Measurements from ENCODE around the gene CLASP1.

CLASP1 gene

GRCh38 chr2:121287956-121288355 is 361.3 kb downstream of the CLASP1 start:
- no peak for DNase-seq (ENCODE audit: low read depth in 2 of 2)

All from stimulated activated CD4-positive, alpha-beta T cell treated with anti-CD3 and anti-CD28 coated beads, Interleukin-1b, Interleukin-23, amount 100 ng/mL, for 1 hour (primary cell).